ENCODE results near the gene LRRC59.

The LRRC59 gene

GRCh38 chr17:50332196-50332595, 65.1 kb downstream of the LRRC59 start:
- Mint-ChIP-seq H3K27me3 (ENCODE audit: low read depth) (no peaks in the 10 kb centered on the region), H3K4me3 (no peak overlapping the region), H3K27ac (peak overlapping the region; percentile 2 to 43 (median 8)), H3K4me1 (peaks cover 53% of the 10 kb centered on the region), H3K9me3 (no peaks in the 10 kb centered on the region), H3K36me3 (ENCODE audit: low read depth) (no peaks in the 10 kb centered on the region)
- TF ChIP-seq CTCF (IDR thresholded peaks at IDR 0.05; ENCODE audit: unreplicated experiment in 3 of 3): no peak

All from nephron (organoid).